SU-DHL-6 (cell line): ENCODE measurements around the gene MEGF6.

Experiments
- H2AFZ ChIP-seq: fragments of 200-600 bp; sonication (generic); 2 replicates; pipeline ENCODE4 v1.6.1; 2014; ENCODE audit warnings: low read depth, mild to moderate bottlenecking, moderate library complexity, mixed read lengths, antibody characterized with exemption, low read length; ENCODE audit not compliant: severe bottlenecking
- H3F3A ChIP-seq: fragments of 200-600 bp; shearing (Covaris generic); 2 replicates; pipeline ENCODE4 v1.6.0; 2016; ENCODE audit warnings: antibody characterized with exemption, mild to moderate bottlenecking; ENCODE audit not compliant: insufficient read depth
- H3K27ac ChIP-seq: fragments of 200-600 bp; sonication (generic); 2 replicates; pipeline ENCODE4 v1.5.1; 2016; ENCODE audit warnings: low read depth, mild to moderate bottlenecking, low read length, moderate library complexity, mixed read lengths
- H3K27me3 ChIP-seq: fragments of 200-600 bp; sonication (generic), shearing (Covaris generic); 2 replicates; pipeline ENCODE4 v1.6.0; 2014; ENCODE audit warnings: mild to moderate bottlenecking, low read length
- H3K36me3 ChIP-seq: fragments of 200-600 bp; sonication (generic); 2 replicates; pipeline ENCODE4 v1.6.1; 2014; ENCODE audit warnings: mild to moderate bottlenecking, low read length, mixed read lengths
- H3K4me2 ChIP-seq: fragments of 300-600, 200-600 bp; shearing (Covaris generic), sonication (generic); 2 replicates; pipeline ENCODE4 v1.6.0; 2014; ENCODE audit warnings: low read length, low read depth, mild to moderate bottlenecking; ENCODE audit not compliant: poor library complexity, severe bottlenecking
- H3K4me3 ChIP-seq: fragments of 200-600 bp; sonication (generic); 2 replicates; pipeline ENCODE4 v1.5.1; 2014; ENCODE audit warnings: antibody characterized with exemption, low read length, mild to moderate bottlenecking, mixed read lengths; ENCODE audit not compliant: insufficient read depth, poor library complexity, severe bottlenecking
- H3K79me2 ChIP-seq: fragments of 200-600 bp; sonication (generic); 2 replicates; pipeline ENCODE4 v1.6.1; 2014; ENCODE audit warnings: mild to moderate bottlenecking, low read length, moderate library complexity; ENCODE audit not compliant: insufficient read depth
- H3K9ac ChIP-seq: fragments of 200-600 bp; sonication (generic); 2 replicates; pipeline ENCODE4 v1.7.0; 2014; ENCODE audit warnings: mild to moderate bottlenecking, low read length
- H3K9me2 ChIP-seq: fragments of 200-600 bp; sonication (generic); replicated peaks from 2 replicates; pipeline ENCODE4 v1.6.1; 2014; ENCODE audit warnings: low read length; ENCODE audit not compliant: insufficient read depth
- H3K9me3 ChIP-seq: fragments of 200-600 bp; sonication (generic); 2 replicates; pipeline ENCODE4 v1.6.1; 2014; ENCODE audit warnings: low read length, mixed read lengths; ENCODE audit not compliant: insufficient read depth
- H4K20me1 ChIP-seq: fragments of 200-600 bp; sonication (generic); 2 replicates; pipeline ENCODE4 v1.6.1; 2014; ENCODE audit warnings: low read depth, mild to moderate bottlenecking, antibody characterized with exemption, low read length, moderate library complexity, mixed read lengths
- EZH2phosphoT487 ChIP-seq: fragments of 200-600 bp; sonication (generic), shearing (Covaris generic); conservative IDR thresholded peaks from 2 replicates; pipeline ENCODE4 v1.6.1; 2018; ENCODE audit warnings: mild to moderate bottlenecking, antibody characterized with exemption, low read length, moderate library complexity, mixed read lengths
- TF ChIP-seq, protein P1 (sequence below): fragments of 200-600 bp; sonication (generic); IDR thresholded peaks from one replicate; pipeline ENCODE4 v1.5.1; 2017; ENCODE audit warnings: antibody characterized with exemption, mild to moderate bottlenecking, low read length, moderate library complexity; ENCODE audit not compliant: insufficient read depth, poor library complexity, severe bottlenecking

MEGF6 gene

DNA sequence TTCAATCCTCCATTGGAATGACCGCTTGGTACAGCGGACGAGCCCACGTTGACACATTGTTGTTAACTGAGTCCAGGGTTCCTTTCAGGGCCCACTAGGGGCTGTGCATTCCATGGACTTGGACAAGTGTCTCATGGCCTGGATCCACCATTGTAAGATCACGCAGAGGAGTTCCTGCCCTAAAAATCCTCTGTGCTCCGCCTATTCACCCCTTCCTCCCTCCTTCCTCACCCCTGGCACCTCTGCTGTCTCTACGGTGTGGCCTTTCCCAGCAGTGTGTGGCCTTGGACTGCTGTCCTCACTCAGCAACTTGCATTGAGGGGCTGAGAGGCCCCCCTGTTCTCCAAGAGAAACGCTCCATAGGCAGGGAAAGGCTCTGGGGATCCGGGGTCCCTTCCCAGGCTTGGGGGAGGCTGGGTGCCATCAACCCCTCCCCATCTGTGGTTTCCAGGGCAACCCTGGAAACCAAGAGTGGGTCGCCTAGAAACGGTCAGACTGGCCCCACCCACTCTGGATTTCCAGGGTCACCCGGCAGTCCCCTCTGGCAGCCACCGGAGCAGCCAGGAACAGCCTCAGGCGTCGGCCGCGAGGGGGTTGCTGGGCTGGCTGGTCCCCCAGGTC, 50.9 kb downstream of the MEGF6 start:
- Histone ChIP-seq H3K4me3 (no peak overlapping the region), H3K27me3 (no peaks in the 10 kb centered on the region)

DNA sequence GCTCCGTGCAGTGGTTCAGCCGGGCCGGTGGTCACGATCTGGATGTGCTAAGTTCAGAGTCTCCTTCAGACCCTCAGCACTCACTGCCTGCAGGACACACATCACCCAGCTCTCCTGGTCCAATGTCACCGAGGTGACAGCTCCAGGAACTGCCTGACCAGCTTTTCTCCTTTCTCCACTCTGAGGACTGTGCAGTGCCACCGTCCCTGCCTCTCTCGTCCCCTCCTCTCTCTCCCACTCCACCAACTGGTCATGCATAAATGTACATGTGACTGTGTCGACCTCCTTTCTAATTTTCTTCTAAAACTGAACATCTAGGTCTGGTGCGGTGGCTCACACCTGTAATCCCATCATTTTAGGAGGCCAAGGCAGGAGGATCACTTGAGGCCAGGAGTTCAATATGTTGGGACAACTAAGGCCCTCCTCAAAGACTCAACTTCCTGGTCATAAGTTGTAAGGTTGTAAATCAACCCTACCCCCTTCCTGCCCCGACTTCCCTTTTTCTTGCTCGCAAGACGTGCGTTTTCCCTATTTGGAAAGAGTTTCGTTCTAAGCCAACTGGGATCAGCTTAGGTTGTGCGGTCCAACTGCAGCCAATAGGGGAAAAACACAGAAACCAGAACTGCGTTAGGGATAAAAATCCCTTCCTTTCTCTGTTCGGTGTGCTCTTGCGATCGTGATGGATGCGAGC, 53.1 kb downstream of the MEGF6 start:
- no peaks in the 10 kb centered on the region for H3K79me2 ChIP-seq
- no peak overlapping the region for H3K27ac ChIP-seq
- no peaks in the 10 kb centered on the region for H3K9me2 ChIP-seq
- no peak overlapping the region for H3K9ac ChIP-seq
- no peak overlapping the region for H3K4me3 ChIP-seq
- H4K20me1 ChIP-seq: no peaks in the 10 kb centered on the region
- H3K36me3 ChIP-seq: no peaks in the 10 kb centered on the region
- H3K9me3 ChIP-seq: no peaks in the 10 kb centered on the region
- TF ChIP-seq, protein P1, sequence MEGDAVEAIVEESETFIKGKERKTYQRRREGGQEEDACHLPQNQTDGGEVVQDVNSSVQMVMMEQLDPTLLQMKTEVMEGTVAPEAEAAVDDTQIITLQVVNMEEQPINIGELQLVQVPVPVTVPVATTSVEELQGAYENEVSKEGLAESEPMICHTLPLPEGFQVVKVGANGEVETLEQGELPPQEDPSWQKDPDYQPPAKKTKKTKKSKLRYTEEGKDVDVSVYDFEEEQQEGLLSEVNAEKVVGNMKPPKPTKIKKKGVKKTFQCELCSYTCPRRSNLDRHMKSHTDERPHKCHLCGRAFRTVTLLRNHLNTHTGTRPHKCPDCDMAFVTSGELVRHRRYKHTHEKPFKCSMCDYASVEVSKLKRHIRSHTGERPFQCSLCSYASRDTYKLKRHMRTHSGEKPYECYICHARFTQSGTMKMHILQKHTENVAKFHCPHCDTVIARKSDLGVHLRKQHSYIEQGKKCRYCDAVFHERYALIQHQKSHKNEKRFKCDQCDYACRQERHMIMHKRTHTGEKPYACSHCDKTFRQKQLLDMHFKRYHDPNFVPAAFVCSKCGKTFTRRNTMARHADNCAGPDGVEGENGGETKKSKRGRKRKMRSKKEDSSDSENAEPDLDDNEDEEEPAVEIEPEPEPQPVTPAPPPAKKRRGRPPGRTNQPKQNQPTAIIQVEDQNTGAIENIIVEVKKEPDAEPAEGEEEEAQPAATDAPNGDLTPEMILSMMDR: no peak
- TF ChIP-seq EZH2phosphoT487: no peak
- H3F3A ChIP-seq: no peaks in the 10 kb centered on the region
- H2AFZ ChIP-seq: no peak overlapping the region
- no peak overlapping the region for H3K4me2 ChIP-seq
- H3K27me3 ChIP-seq: no peaks in the 10 kb centered on the region

More for the DNA sequence above, 50.9 kb downstream of the MEGF6 start:
- no peak overlapping the region for H3K4me2 ChIP-seq
- H4K20me1 ChIP-seq: no peaks in the 10 kb centered on the region
- no peak overlapping the region for H2AFZ ChIP-seq
- no peaks in the 10 kb centered on the region for H3K36me3 ChIP-seq
- no peak overlapping the region for H3K27ac ChIP-seq
- H3F3A ChIP-seq: no peaks in the 10 kb centered on the region
- H3K9me3 ChIP-seq: no peaks in the 10 kb centered on the region
- no peaks in the 10 kb centered on the region for H3K79me2 ChIP-seq
- H3K9ac ChIP-seq: no peak overlapping the region
- no peak for TF ChIP-seq EZH2phosphoT487
- TF ChIP-seq, protein P1: no peak
- H3K9me2 ChIP-seq: no peaks in the 10 kb centered on the region

DNA sequence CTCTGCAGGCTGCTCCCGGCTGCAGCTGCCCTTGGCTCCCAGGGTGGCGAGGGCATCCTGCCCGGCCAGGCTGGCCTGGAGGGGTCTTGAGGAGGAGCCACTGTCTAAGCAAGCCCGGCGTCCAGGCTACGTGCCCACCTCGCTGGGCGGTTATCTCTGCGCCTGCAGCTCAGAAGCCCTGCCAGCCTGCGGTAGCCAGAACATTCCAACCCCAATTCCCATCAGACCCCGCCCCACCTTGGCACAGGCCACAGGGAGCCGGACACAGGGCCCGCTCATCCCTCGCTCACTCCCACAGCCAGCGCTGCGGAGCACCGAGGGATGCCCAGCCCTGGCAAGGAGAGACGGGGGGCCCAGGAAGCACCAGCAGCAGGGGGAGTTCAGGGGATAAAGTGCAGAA, 53.9 kb downstream of the MEGF6 start:
- Histone ChIP-seq H3F3A (no peaks in the 10 kb centered on the region), H4K20me1 (no peaks in the 10 kb centered on the region), H3K27ac (no peak overlapping the region), H3K9ac (no peak overlapping the region), H3K27me3 (no peaks in the 10 kb centered on the region), H3K36me3 (no peaks in the 10 kb centered on the region), H3K4me3 (no peak overlapping the region), H3K4me2 (no peak overlapping the region), H3K9me2 (no peaks in the 10 kb centered on the region), H3K79me2 (no peaks in the 10 kb centered on the region), H2AFZ (no peak overlapping the region), H3K9me3 (no peaks in the 10 kb centered on the region)
- TF ChIP-seq, protein P1: no peak
- no peak for TF ChIP-seq EZH2phosphoT487
